HL-60 (cell line): ENCODE measurements around the gene LYPD3.

Source experiments
- DNase-seq, 2 experiments: peaks; one replicate each; pipeline ENCODE4 v3.0.0-alpha.2; 2010 to 2020; ENCODE audit warnings: low read depth in 1 of 2, low spot score in 1 of 2
- H3K27ac ChIP-seq: fragments of 250-450 bp; sonication (Bioruptor Pico); replicated peaks from 2 replicates; pipeline ENCODE4 v1.5.1; 2020; ENCODE audit warnings: mild to moderate bottlenecking, moderate library complexity
- H3K27me3 ChIP-seq: fragments of 250-450 bp; sonication (Bioruptor Pico); 2 replicates; pipeline ENCODE4 v1.5.1; 2021; ENCODE audit warnings: mild to moderate bottlenecking, moderate library complexity; ENCODE audit not compliant: insufficient read depth, poor library complexity, severe bottlenecking
- H3K4me3 ChIP-seq: replicated peaks from 2 replicates; pipeline ENCODE4 v1.5.1; 2011; ENCODE audit warnings: mild to moderate bottlenecking, control low read depth, low read length; ENCODE audit not compliant: insufficient read depth
- CTCF ChIP-seq: IDR thresholded peaks from one replicate; pipeline ENCODE4 v1.5.1; 2011; ENCODE audit warnings: low read length, control low read depth, inconsistent platforms; ENCODE audit not compliant: insufficient read depth
- GABPA ChIP-seq: IDR thresholded peaks from 2 replicates; pipeline ENCODE4 v1.6.1; 2012; ENCODE audit warnings: low read depth
- POLR2AphosphoS5 ChIP-seq: IDR thresholded peaks from 2 replicates; pipeline ENCODE4 v1.6.1; 2012; ENCODE audit warnings: low read depth
- SPI1 ChIP-seq: IDR thresholded peaks from 2 replicates; pipeline ENCODE4 v1.6.1; 2012; ENCODE audit warnings: low read depth, mild to moderate bottlenecking, borderline replicate concordance
- TF ChIP-seq, protein P1 (sequence below): IDR thresholded peaks from 2 replicates; pipeline ENCODE4 v1.6.1; 2012; ENCODE audit warnings: low read depth; ENCODE audit not compliant: insufficient replicate concordance

Gene LYPD3

GRCh38 chr19:43474487-43474886 lies 9.1 kb upstream of the LYPD3 start:
- TF ChIP-seq, protein P1, sequence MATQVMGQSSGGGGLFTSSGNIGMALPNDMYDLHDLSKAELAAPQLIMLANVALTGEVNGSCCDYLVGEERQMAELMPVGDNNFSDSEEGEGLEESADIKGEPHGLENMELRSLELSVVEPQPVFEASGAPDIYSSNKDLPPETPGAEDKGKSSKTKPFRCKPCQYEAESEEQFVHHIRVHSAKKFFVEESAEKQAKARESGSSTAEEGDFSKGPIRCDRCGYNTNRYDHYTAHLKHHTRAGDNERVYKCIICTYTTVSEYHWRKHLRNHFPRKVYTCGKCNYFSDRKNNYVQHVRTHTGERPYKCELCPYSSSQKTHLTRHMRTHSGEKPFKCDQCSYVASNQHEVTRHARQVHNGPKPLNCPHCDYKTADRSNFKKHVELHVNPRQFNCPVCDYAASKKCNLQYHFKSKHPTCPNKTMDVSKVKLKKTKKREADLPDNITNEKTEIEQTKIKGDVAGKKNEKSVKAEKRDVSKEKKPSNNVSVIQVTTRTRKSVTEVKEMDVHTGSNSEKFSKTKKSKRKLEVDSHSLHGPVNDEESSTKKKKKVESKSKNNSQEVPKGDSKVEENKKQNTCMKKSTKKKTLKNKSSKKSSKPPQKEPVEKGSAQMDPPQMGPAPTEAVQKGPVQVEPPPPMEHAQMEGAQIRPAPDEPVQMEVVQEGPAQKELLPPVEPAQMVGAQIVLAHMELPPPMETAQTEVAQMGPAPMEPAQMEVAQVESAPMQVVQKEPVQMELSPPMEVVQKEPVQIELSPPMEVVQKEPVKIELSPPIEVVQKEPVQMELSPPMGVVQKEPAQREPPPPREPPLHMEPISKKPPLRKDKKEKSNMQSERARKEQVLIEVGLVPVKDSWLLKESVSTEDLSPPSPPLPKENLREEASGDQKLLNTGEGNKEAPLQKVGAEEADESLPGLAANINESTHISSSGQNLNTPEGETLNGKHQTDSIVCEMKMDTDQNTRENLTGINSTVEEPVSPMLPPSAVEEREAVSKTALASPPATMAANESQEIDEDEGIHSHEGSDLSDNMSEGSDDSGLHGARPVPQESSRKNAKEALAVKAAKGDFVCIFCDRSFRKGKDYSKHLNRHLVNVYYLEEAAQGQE, result no peak
- no peak for TF ChIP-seq CTCF
- H3K4me3 ChIP-seq, result no peak overlapping the region
- DNase-seq, result no peak
- H3K27me3 ChIP-seq, result no peaks in the 10 kb centered on the region
- no peak overlapping the region for H3K27ac ChIP-seq

- Histone ChIP-seq H3K27me3 (no peaks in the 10 kb centered on the region), H3K27ac (no peak overlapping the region), H3K4me3 (no peak overlapping the region)
- no peak for TF ChIP-seq CTCF
- TF ChIP-seq SPI1, result no peak
- TF ChIP-seq GABPA, result no peak
- TF ChIP-seq, protein P1, result no peak
- no peak for TF ChIP-seq POLR2AphosphoS5
- no peak for DNase-seq
Measured at GRCh38 chr19:43471091-43471490, 5.7 kb upstream of the LYPD3 start.

DNA sequence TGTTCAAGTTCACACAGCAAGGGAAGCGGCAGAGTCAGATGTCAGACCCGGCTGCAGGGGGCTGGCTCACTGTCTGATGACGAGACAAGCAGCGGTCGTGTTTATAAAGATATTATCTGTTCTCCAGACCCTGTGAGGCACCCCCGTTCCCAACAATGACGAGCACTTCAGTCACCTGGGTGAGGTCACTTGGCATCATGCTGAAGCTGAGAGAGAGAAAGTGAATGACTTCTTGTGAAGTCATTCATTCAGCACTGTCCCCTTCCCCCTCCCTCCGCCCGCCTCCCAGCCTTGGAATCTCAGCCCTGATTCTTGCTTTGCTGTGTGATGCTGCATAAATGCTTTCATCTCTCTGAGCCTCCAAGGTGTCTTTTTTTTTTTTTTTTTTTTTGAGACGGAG lies 4.9 kb upstream of the LYPD3 start:
- H3K4me3 ChIP-seq, result no peak overlapping the region
- H3K27ac ChIP-seq, result no peak overlapping the region
- TF ChIP-seq SPI1 (no peak), CTCF (no peak)
- no peaks in the 10 kb centered on the region for H3K27me3 ChIP-seq
- DNase-seq, result no peak

GRCh38 chr19:43469160-43469480 lies 3.7 kb upstream of the LYPD3 start:
- DNase-seq, result no peak
- Histone ChIP-seq H3K27ac (no peak overlapping the region), H3K27me3 (peaks cover 4% of the 10 kb centered on the region), H3K4me3 (no peak overlapping the region)
- TF ChIP-seq SPI1 (no peak), CTCF (no peak)
- TF ChIP-seq, protein P1, result no peak
